OCI-LY7 (cell line): ENCODE results near the gene MS4A8. TPM values are rescaled to one million over a fixed set of nuclear protein-coding genes. Genes with fewer than 3 reads are reported as not detected.

Source experiments
- BruUV-seq: library from RNA; stranded (reverse); fragments of 400-500 nt; replicated peaks from 2 replicates; lab custom pipeline; 2021; lab: Mats Ljungman, UMichigan
- CTCF ChIA-PET: fragments of 300-600 bp; sonication (Branson Sonifier 250); formaldehyde crosslinking; loops from one replicate; lab custom pipeline; 2022; ENCODE audit warnings: antibody characterized with exemption; ENCODE audit not compliant: unreplicated experiment; lab: Charles Lee
- POLR2A ChIA-PET: fragments of 300-600 bp; sonication (Branson Sonifier 250); formaldehyde crosslinking; loops from one replicate; lab custom pipeline; 2022; ENCODE audit warnings: antibody characterized with exemption; lab: Charles Lee
- DNase-seq: peaks from one replicate; pipeline ENCODE4 v3.0.0-alpha.2; 2015; ENCODE audit warnings: low spot score
- H2AFZ ChIP-seq: fragments of 200-600 bp; sonication (generic), shearing (Covaris generic); 2 replicates; pipeline ENCODE4 v1.6.1; 2014; ENCODE audit warnings: mild to moderate bottlenecking, antibody characterized with exemption, low read length, moderate library complexity
- H3K27ac ChIP-seq: fragments of 200-600 bp; sonication (generic); 2 replicates; pipeline ENCODE4 v1.5.1; 2014; ENCODE audit warnings: mixed run types, low read depth, mild to moderate bottlenecking, moderate library complexity, low read length, inconsistent platforms; ENCODE audit not compliant: poor library complexity, severe bottlenecking
- H3K36me3 ChIP-seq: fragments of 200-600 bp; sonication (generic); 2 replicates; pipeline ENCODE4 v1.6.1; 2014; ENCODE audit warnings: mild to moderate bottlenecking, antibody characterized with exemption, low read length, moderate library complexity, mixed read lengths; ENCODE audit not compliant: insufficient read depth
- H3K4me1 ChIP-seq: fragments of 200-600 bp; sonication (generic); 2 replicates; pipeline ENCODE4 v1.5.1; 2014; ENCODE audit warnings: mild to moderate bottlenecking, low read length; ENCODE audit not compliant: insufficient read depth, poor library complexity, severe bottlenecking
- H3K4me2 ChIP-seq: fragments of 200-600 bp; sonication (generic); 2 replicates; pipeline ENCODE4 v1.6.1; 2014; ENCODE audit warnings: mild to moderate bottlenecking, low read length
- H3K4me3 ChIP-seq: fragments of 200-600 bp; sonication (generic); 2 replicates; pipeline ENCODE4 v1.5.1; 2014; ENCODE audit warnings: mild to moderate bottlenecking, low read depth, low read length; ENCODE audit not compliant: poor library complexity, severe bottlenecking
- H3K79me2 ChIP-seq: fragments of 200-600 bp; sonication (generic); 2 replicates; pipeline ENCODE4 v1.6.1; 2016; ENCODE audit warnings: low read depth, mild to moderate bottlenecking, low read length, moderate library complexity, mixed read lengths; ENCODE audit not compliant: insufficient read depth
- H3K9me2 ChIP-seq: fragments of 200-600 bp; sonication (generic); 2 replicates; pipeline ENCODE4 v1.6.1; 2016; ENCODE audit warnings: mild to moderate bottlenecking, low read length, mixed read lengths; ENCODE audit not compliant: insufficient read depth
- H3K9me3 ChIP-seq: fragments of 200-600 bp; sonication (generic); 2 replicates; pipeline ENCODE4 v1.6.1; 2014; ENCODE audit warnings: mild to moderate bottlenecking, mixed run types, low read length, mixed read lengths
- H4K20me1 ChIP-seq: fragments of 200-600 bp; sonication (generic); 2 replicates; pipeline ENCODE4 v1.6.1; 2014; ENCODE audit warnings: mild to moderate bottlenecking, antibody characterized with exemption, low read length, moderate library complexity, mixed read lengths; ENCODE audit not compliant: insufficient read depth
- CTCF ChIP-seq: fragments of 200-600 bp; sonication (generic); conservative IDR thresholded peaks from 2 replicates; pipeline ENCODE4 v1.5.1; 2014; ENCODE audit warnings: mild to moderate bottlenecking, antibody characterized with exemption, low read length, moderate library complexity, mixed read lengths
- EZH2phosphoT487 ChIP-seq: fragments of 200-600 bp; sonication (generic); IDR thresholded peaks from 2 replicates; pipeline ENCODE4 v1.6.1; 2018; ENCODE audit warnings: low read depth, borderline replicate concordance, mild to moderate bottlenecking, mixed run types, antibody characterized with exemption, low read length, moderate library complexity, mixed read lengths
- intact Hi-C: fragments of 100-400 bp; cut with micrococcal nuclease; formaldehyde crosslinking; loops from one replicate; pipeline ENCODE4 v1.10.0; 2022; ENCODE audit not compliant: unreplicated experiment
- total RNA-seq, 2 experiments: library from RNA; depleted of rRNA in 1 of 2; stranded (reverse); fragments of >200 nt in 1 of 2; shearing (Covaris generic) in 1 of 2; gene quantifications; 2 replicates each; pipeline ENCODE4 v1.2.3, GENCODE V29; 2014 to 2022

The MS4A8 gene
- total RNA-seq, 2 experiments from 2014 or later, result not detected

DNA sequence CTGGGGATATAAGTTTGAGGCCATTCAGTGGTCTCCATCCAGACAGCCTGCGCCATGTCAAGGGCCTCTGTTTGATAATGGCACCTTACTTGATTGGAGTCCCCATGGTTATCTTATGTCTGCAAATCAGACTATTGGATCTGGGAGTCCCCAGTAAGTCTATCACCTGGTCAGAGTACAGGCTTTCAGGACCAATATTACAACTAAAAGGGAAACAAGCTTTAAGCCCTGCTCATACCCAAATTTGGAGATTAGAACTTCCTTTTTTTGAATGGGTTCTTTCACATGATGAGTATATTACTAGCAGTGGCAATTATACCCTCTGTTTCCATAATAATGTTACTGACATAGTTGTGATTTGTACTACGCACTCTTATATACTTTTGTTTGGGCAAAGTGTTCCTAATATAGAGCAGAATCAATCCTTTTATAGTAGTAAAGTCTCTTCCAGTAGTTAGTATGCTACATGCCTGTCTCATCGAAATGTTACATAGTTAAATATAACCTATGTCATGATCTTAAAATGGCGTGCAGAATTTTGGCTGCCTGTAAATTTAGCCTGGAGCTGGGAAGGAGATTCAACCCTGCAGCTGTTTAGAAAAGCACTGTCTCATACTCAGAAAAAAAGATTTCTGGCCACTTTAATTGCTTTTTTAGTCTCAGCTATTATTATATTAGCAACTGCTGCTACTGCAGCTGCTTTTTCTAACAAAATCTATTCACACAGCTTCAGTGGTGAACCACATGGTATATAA lies 62.2 kb downstream of the MS4A8 start:
- no peak for DNase-seq
- no peaks in the 10 kb centered on the region for H4K20me1 ChIP-seq
- no peak overlapping the region for H2AFZ ChIP-seq
- H3K27ac ChIP-seq, result no peak overlapping the region
- CTCF ChIA-PET, result no interaction called here
- no peak overlapping the region for H3K4me2 ChIP-seq
- no peaks in the 10 kb centered on the region for H3K4me1 ChIP-seq
- intact Hi-C loops, result no loop called here
- TF ChIP-seq CTCF (no peak), EZH2phosphoT487 (no peak)
- BruUV-seq, result no TSS peak
- H3K4me3 ChIP-seq, result no peak overlapping the region
- no peaks in the 10 kb centered on the region for H3K9me2 ChIP-seq
- no peaks in the 10 kb centered on the region for H3K9me3 ChIP-seq
- H3K79me2 ChIP-seq, result no peaks in the 10 kb centered on the region
- POLR2A ChIA-PET, result interaction anchor here (1.2 kb wide), 1 partner anchor 62 kb away, joined by 3 read pairs; the partner anchor contains the start of gene MS4A8
- H3K36me3 ChIP-seq, result no peaks in the 10 kb centered on the region

GRCh38 chr11:60762851-60763691 lies 63.7 kb downstream of the MS4A8 start:
- ChIA-PET CTCF (interaction anchor here (0.7 to 2.1 kb wide), 4 partner anchors 9 to 23 kb away, joined by 3 to 5 read pairs (median 4); no protein-coding TSS in a partner anchor), POLR2A (interaction anchor here (0.6 to 0.7 kb wide), 2 partner anchors 156 to 1266 kb away, joined by 3 read pairs; no protein-coding TSS in a partner anchor)
- Histone ChIP-seq H2AFZ (no peak overlapping the region), H3K9me2 (no peaks in the 10 kb centered on the region), H3K36me3 (no peaks in the 10 kb centered on the region), H3K4me2 (no peak overlapping the region), H3K9me3 (no peaks in the 10 kb centered on the region), H3K27ac (no peak overlapping the region), H4K20me1 (no peaks in the 10 kb centered on the region), H3K79me2 (no peaks in the 10 kb centered on the region), H3K4me1 (no peaks in the 10 kb centered on the region), H3K4me3 (no peak overlapping the region)
- TF ChIP-seq EZH2phosphoT487 (no peak), CTCF (peak; percentile 72)
- intact Hi-C loops, result no loop called here
- peak; percentile 39 for DNase-seq
- no TSS peak for BruUV-seq
